ENCODE measurements around the gene KCNAB2.

Gene KCNAB2

GRCh38 chr1:6096243-6097116, 50.8 kb downstream of the KCNAB2 start:
- DNase-seq (ENCODE audit: low read depth, low spot score) = no peak

GRCh38 chr1:6097117-6097595, 51.5 kb downstream of the KCNAB2 start:
- no peak for DNase-seq (ENCODE audit: low read depth, low spot score)

GRCh38 chr1:6097824-6098223, 52.1 kb downstream of the KCNAB2 start:
- DNase-seq (ENCODE audit: low read depth, low spot score) = no peak

- DNase-seq (ENCODE audit: low read depth, low spot score) = no peak
Measured at GRCh38 chr1:6098303-6099215, 52.9 kb downstream of the KCNAB2 start.

- DNase-seq (ENCODE audit: low read depth, low spot score) = no peak
Measured at GRCh38 chr1:6099297-6099696, 53.6 kb downstream of the KCNAB2 start.

- DNase-seq (ENCODE audit: low read depth, low spot score) = no peak
Measured at GRCh38 chr1:6099787-6100765, 54.4 kb downstream of the KCNAB2 start.

GRCh38 chr1:6100861-6101783, 55.4 kb downstream of the KCNAB2 start:
- no peak for DNase-seq (ENCODE audit: low read depth, low spot score)

GRCh38 chr1:6101826-6102531, 56.3 kb downstream of the KCNAB2 start:
- DNase-seq (ENCODE audit: low read depth, low spot score) = no peak

- DNase-seq (ENCODE audit: low read depth, low spot score) = no peak
Measured at GRCh38 chr1:6102532-6102845, 56.8 kb downstream of the KCNAB2 start.

- no peak for DNase-seq (ENCODE audit: low read depth, low spot score)
Measured at GRCh38 chr1:6103111-6103853, 57.6 kb downstream of the KCNAB2 start.

GRCh38 chr1:6103854-6104530, 58.3 kb downstream of the KCNAB2 start:
- DNase-seq (ENCODE audit: low read depth, low spot score) = no peak

- DNase-seq (ENCODE audit: low read depth, low spot score) = no peak
Measured at GRCh38 chr1:6104631-6105030, 58.9 kb downstream of the KCNAB2 start.

- DNase-seq (ENCODE audit: low read depth, low spot score) = no peak
Measured at GRCh38 chr1:6105218-6105679, 59.6 kb downstream of the KCNAB2 start.

GRCh38 chr1:6105763-6106162, 60.1 kb downstream of the KCNAB2 start:
- DNase-seq (ENCODE audit: low read depth, low spot score) = no peak

GRCh38 chr1:6106321-6106731, 60.6 kb downstream of the KCNAB2 start:
- no peak for DNase-seq (ENCODE audit: low read depth, low spot score)

GRCh38 chr1:6106977-6107376, 61.3 kb downstream of the KCNAB2 start:
- DNase-seq (ENCODE audit: low read depth, low spot score) = no peak

- DNase-seq (ENCODE audit: low read depth, low spot score) = no peak
Measured at GRCh38 chr1:6107409-6108356, 62.0 kb downstream of the KCNAB2 start.
